Mesenchymal stem cell (in vitro differentiated cells and primary cell): Measurements from ENCODE around the gene TADA3.

Experiments
- DNase-seq: peaks from one replicate; pipeline ENCODE4 v3.0.0-alpha.2; 2013
- H2AFZ ChIP-seq: one replicate; pipeline ENCODE4 v1.6.1; 2013; ENCODE audit warnings: low read depth, mild to moderate bottlenecking, control low read depth, inconsistent platforms, low read length, moderate library complexity
- H2AK5ac ChIP-seq: 2 replicates; pipeline ENCODE4 v1.6.1; 2013; ENCODE audit warnings: low read length, moderate library complexity, mild to moderate bottlenecking, inconsistent platforms; ENCODE audit not compliant: severe bottlenecking
- H2BK120ac ChIP-seq: one replicate; pipeline ENCODE4 v1.6.1; 2013; ENCODE audit warnings: low read depth, mild to moderate bottlenecking, inconsistent platforms, low read length, moderate library complexity
- H2BK12ac ChIP-seq, 2 experiments: one replicate each; pipeline ENCODE4 v1.6.1; 2013; ENCODE audit warnings: inconsistent platforms in 2 of 2, low read length in 2 of 2, mild to moderate bottlenecking in 2 of 2, moderate library complexity in 2 of 2, control low read depth in 1 of 2
- H2BK15ac ChIP-seq: one replicate; pipeline ENCODE4 v1.6.1; 2013; ENCODE audit warnings: mild to moderate bottlenecking, low read depth, inconsistent platforms; ENCODE audit not compliant: poor library complexity, severe bottlenecking
- H2BK5ac ChIP-seq: 2 replicates; pipeline ENCODE4 v1.6.1; 2013; ENCODE audit warnings: low read depth, mild to moderate bottlenecking, low read length, control low read depth, inconsistent platforms; ENCODE audit not compliant: poor library complexity, severe bottlenecking
- H3K14ac ChIP-seq, 2 experiments: one replicate each; pipeline ENCODE4 v1.6.1; 2013; ENCODE audit warnings: inconsistent platforms in 2 of 2, low read length in 2 of 2, control low read depth in 1 of 2, mild to moderate bottlenecking in 1 of 2, moderate library complexity in 1 of 2
- H3K18ac ChIP-seq, 2 experiments: one replicate each; pipeline ENCODE4 v1.6.1; 2013; ENCODE audit warnings: inconsistent platforms in 2 of 2, low read length in 2 of 2, control low read depth in 1 of 2, low read depth in 1 of 2, mild to moderate bottlenecking in 1 of 2
- H3K23ac ChIP-seq, 2 experiments: one replicate each; pipeline ENCODE4 v1.6.1; 2013; ENCODE audit warnings: inconsistent platforms in 2 of 2, low read length in 2 of 2, mild to moderate bottlenecking in 2 of 2, moderate library complexity in 2 of 2, control low read depth in 1 of 2
- H3K27ac ChIP-seq: 2 replicates; pipeline ENCODE4 v1.5.1; 2013; ENCODE audit warnings: mild to moderate bottlenecking, moderate library complexity, low read length, control low read depth, inconsistent platforms; ENCODE audit not compliant: poor library complexity, severe bottlenecking
- H3K27me3 ChIP-seq, 2 experiments: 2 replicates each; pipeline versions ENCODE4 v1.6.1 to v1.7.0; 2013; ENCODE audit warnings: low read length in 2 of 2, mild to moderate bottlenecking in 2 of 2, moderate library complexity in 2 of 2, control low read depth in 1 of 2, inconsistent platforms in 1 of 2; ENCODE audit not compliant: control insufficient read depth in 1 of 2, insufficient read depth in 1 of 2
- H3K36me3 ChIP-seq, 2 experiments: 2 replicates each; pipeline versions ENCODE4 v1.6.1 to v1.7.0; 2013; ENCODE audit warnings: low read length in 2 of 2, control low read depth in 1 of 2, inconsistent platforms in 1 of 2, low read depth in 1 of 2, mild to moderate bottlenecking in 1 of 2; ENCODE audit not compliant: insufficient read depth in 2 of 2, control insufficient read depth in 1 of 2
- H3K4ac ChIP-seq, 2 experiments: one replicate each; pipeline ENCODE4 v1.6.1; 2013; ENCODE audit warnings: inconsistent platforms in 2 of 2, low read length in 2 of 2, mild to moderate bottlenecking in 2 of 2, moderate library complexity in 2 of 2, control low read depth in 1 of 2, low read depth in 1 of 2
- H3K4me1 ChIP-seq: 2 replicates; pipeline ENCODE4 v1.6.1; 2013; ENCODE audit warnings: low read depth, low read length, control low read depth; ENCODE audit not compliant: control insufficient read depth, insufficient read depth
- H3K4me2 ChIP-seq: 2 replicates; pipeline ENCODE4 v1.6.1; 2013; ENCODE audit warnings: low read length, mild to moderate bottlenecking, inconsistent platforms; ENCODE audit not compliant: poor library complexity, severe bottlenecking
- H3K4me3 ChIP-seq, 2 experiments: 2 replicates each; pipeline versions ENCODE4 v1.5.1 to v1.7.0; 2013; ENCODE audit warnings: low read length in 2 of 2, mild to moderate bottlenecking in 2 of 2, control low read depth in 1 of 2, low read depth in 1 of 2; ENCODE audit not compliant: insufficient read depth in 1 of 2
- H3K79me1 ChIP-seq: replicated peaks from 2 replicates; pipeline ENCODE4 v1.6.1; 2013; ENCODE audit warnings: mild to moderate bottlenecking, control low read depth, low read length, inconsistent platforms; ENCODE audit not compliant: poor library complexity, severe bottlenecking
- H3K9ac ChIP-seq: 2 replicates; pipeline ENCODE4 v1.7.0; 2013; ENCODE audit warnings: mild to moderate bottlenecking, low read length, moderate library complexity
- H3K9me3 ChIP-seq: 2 replicates; pipeline ENCODE4 v1.7.0; 2013; ENCODE audit warnings: mild to moderate bottlenecking, low read length; ENCODE audit not compliant: control insufficient read depth
- H4K8ac ChIP-seq: one replicate; pipeline ENCODE4 v1.6.1; 2013; ENCODE audit warnings: inconsistent platforms, mild to moderate bottlenecking, low read length, moderate library complexity
- H4K91ac ChIP-seq: one replicate; pipeline ENCODE4 v1.6.1; 2013; ENCODE audit warnings: mild to moderate bottlenecking, low read length, inconsistent platforms
- WGBS: methylation state at CpG from one replicate; pipeline ENCODE4 v1.1.7; 2013; ENCODE audit warnings: mixed read lengths; 5-methylcytosine and 5-hydroxymethylcytosine counted together

Gene TADA3

GRCh38 chr3:9762871-9763270 is 29.4 kb downstream of the TADA3 start:
- Histone ChIP-seq H3K18ac (no peak overlapping the region), H3K4me1 (peaks cover 2% of the 10 kb centered on the region), H4K8ac (no peak overlapping the region), H2BK120ac (no peak overlapping the region), H4K91ac (no peak overlapping the region), H3K9ac (no peak overlapping the region), H2BK12ac (no peak overlapping the region), H3K4me3 (no peak overlapping the region), H2BK5ac (no peak overlapping the region), H3K14ac (no peak overlapping the region), H3K27ac (no peak overlapping the region), H3K9me3 (no peaks in the 10 kb centered on the region), H3K79me1 (peaks cover 6% of the 10 kb centered on the region), H2AK5ac (no peak overlapping the region), H2BK15ac (no peak overlapping the region), H3K36me3 (peaks cover 36 to 62% of the 10 kb centered on the region in 2 experiments), H3K4me2 (no peak overlapping the region), H3K23ac (no peak overlapping the region), H3K27me3 (no peaks in the 10 kb centered on the region), H3K4ac (no peak overlapping the region), H2AFZ (no peak overlapping the region)
- whole genome bisulfite sequencing = 89% methylated on average over 8 of the region's 8 CpGs
- DNase-seq = no peak

- Histone ChIP-seq H3K36me3 (peaks cover 44 to 71% of the 10 kb centered on the region in 2 experiments), H3K14ac (no peak overlapping the region), H3K27me3 (no peaks in the 10 kb centered on the region), H2BK15ac (no peak overlapping the region), H4K91ac (no peak overlapping the region), H3K4me3 (no peak overlapping the region), H3K4me1 (peaks cover 2% of the 10 kb centered on the region), H3K9me3 (no peaks in the 10 kb centered on the region), H3K18ac (no peak overlapping the region), H4K8ac (no peak overlapping the region), H2BK5ac (no peak overlapping the region), H3K4me2 (no peak overlapping the region), H3K23ac (no peak overlapping the region), H3K4ac (no peak overlapping the region), H2BK12ac (no peak overlapping the region), H3K27ac (no peak overlapping the region), H2BK120ac (no peak overlapping the region), H3K9ac (no peak overlapping the region), H2AFZ (no peak overlapping the region), H2AK5ac (no peak overlapping the region), H3K79me1 (peaks cover 3% of the 10 kb centered on the region)
- WGBS = 96% methylated on average over 5 of the region's 5 CpGs
- DNase-seq = no peak
Measured at GRCh38 chr3:9761919-9762318, 30.4 kb downstream of the TADA3 start.

GRCh38 chr3:9760779-9761505 is 31.3 kb downstream of the TADA3 start:
- H3K23ac ChIP-seq = no peak overlapping the region
- peaks cover 3% of the 10 kb centered on the region for H3K4me1 ChIP-seq
- WGBS = 96% methylated on average over 9 of the region's 10 CpGs
- H4K8ac ChIP-seq = no peak overlapping the region
- no peaks in the 10 kb centered on the region for H3K27me3 ChIP-seq
- no peak overlapping the region for H2BK120ac ChIP-seq
- no peak overlapping the region for H2AFZ ChIP-seq
- H3K14ac ChIP-seq = no peak overlapping the region
- no peak overlapping the region for H3K4ac ChIP-seq
- peaks cover 52 to 75% of the 10 kb centered on the region in 2 experiments for H3K36me3 ChIP-seq
- no peak overlapping the region for H3K4me2 ChIP-seq
- H4K91ac ChIP-seq = no peak overlapping the region
- no peak overlapping the region for H2BK12ac ChIP-seq
- H2AK5ac ChIP-seq = no peak overlapping the region
- H3K9me3 ChIP-seq = no peaks in the 10 kb centered on the region
- H2BK15ac ChIP-seq = no peak overlapping the region
- no peak for DNase-seq
- H3K18ac ChIP-seq = no peak overlapping the region
- H3K79me1 ChIP-seq = peaks cover 8% of the 10 kb centered on the region
- H3K4me3 ChIP-seq = no peak overlapping the region
- no peak overlapping the region for H3K9ac ChIP-seq
- no peak overlapping the region for H2BK5ac ChIP-seq
- H3K27ac ChIP-seq = no peak overlapping the region

GRCh38 chr3:9757427-9757826 is 34.8 kb downstream of the TADA3 start:
- Histone ChIP-seq H3K36me3 (peaks cover 55 to 81% of the 10 kb centered on the region in 2 experiments), H2BK12ac (no peak overlapping the region), H3K9me3 (no peaks in the 10 kb centered on the region), H3K23ac (no peak overlapping the region), H2AFZ (no peak overlapping the region), H3K79me1 (peaks cover 10% of the 10 kb centered on the region), H2BK15ac (no peak overlapping the region), H2BK5ac (no peak overlapping the region), H4K8ac (no peak overlapping the region), H2BK120ac (no peak overlapping the region), H3K4ac (no peak overlapping the region), H3K18ac (no peak overlapping the region), H3K27ac (no peak overlapping the region), H3K27me3 (no peaks in the 10 kb centered on the region), H3K4me2 (no peak overlapping the region), H3K4me3 (no peak overlapping the region), H2AK5ac (no peak overlapping the region), H3K14ac (no peak overlapping the region), H4K91ac (no peak overlapping the region), H3K9ac (no peak overlapping the region), H3K4me1 (peaks cover 5% of the 10 kb centered on the region)
- 97% methylated on average over 13 of the region's 13 CpGs for WGBS
- no peak for DNase-seq
